Measurements from ENCODE around the gene OR5AU1. TPM values are rescaled to one million over a fixed set of nuclear protein-coding genes. Genes with fewer than 3 reads are reported as not detected.

OR5AU1 gene
- total and polyA plus RNA-seq, 2 of the 13 experiments (the other 11 are each of a cell fraction or from before 2014, with no cell fraction given) = not detected

GRCh38 chr14:21118933-21119332 lies 36.9 kb downstream of the OR5AU1 start (continued):
- TF ChIP-seq ZNF407 (CRISPR knock-in tag; IDR thresholded peaks at IDR 0.05; ENCODE audit: not compliant biosample characterization) = no peak
- peak; percentile 76 for TF ChIP-seq CEBPG (CRISPR knock-in tag; IDR thresholded peaks at IDR 0.05)
- no peak for TF ChIP-seq ZBTB38 (CRISPR knock-in tag; IDR thresholded peaks at IDR 0.05)
- TF ChIP-seq ZNF703 (CRISPR knock-in tag; IDR thresholded peaks at IDR 0.05; ENCODE audit: borderline replicate concordance) = no peak
- no peak for TF ChIP-seq CEBPZ (IDR thresholded peaks at IDR 0.05; ENCODE audit: low read length)
- TF ChIP-seq HOXA9 (CRISPR knock-in tag; IDR thresholded peaks at IDR 0.05; ENCODE audit: borderline replicate concordance) = no peak
